Smooth muscle cell (in vitro differentiated cells): Measurements from ENCODE around the gene CCDC141. TPM values are rescaled to one million over a fixed set of nuclear protein-coding genes. Genes with fewer than 3 reads are reported as not detected.

Source experiments
- DNase-seq: peaks from one replicate; lab custom pipeline; 2025; ENCODE audit not compliant: unreplicated experiment; lab: John Stamatoyannopoulos, UW
- H2AFZ ChIP-seq: fragments of 200-600 bp; sonication (generic); 2 replicates; pipeline ENCODE4 v1.6.0; 2016; ENCODE audit warnings: antibody characterized with exemption, low read depth, mild to moderate bottlenecking
- H3F3A ChIP-seq: fragments of 200-600 bp; sonication (generic); 2 replicates; pipeline ENCODE4 v1.6.0; 2017; ENCODE audit warnings: antibody characterized with exemption, low read depth
- H3K27ac ChIP-seq: fragments of 200-600 bp; sonication (generic); 2 replicates; pipeline ENCODE4 v1.5.1; 2016; ENCODE audit warnings: low read depth, mild to moderate bottlenecking
- H3K27me3 ChIP-seq: fragments of 200-600 bp; sonication (generic); 2 replicates; pipeline ENCODE4 v1.6.1; 2016; ENCODE audit warnings: low read depth, mild to moderate bottlenecking
- H3K36me3 ChIP-seq: fragments of 200-600 bp; sonication (generic); 2 replicates; pipeline ENCODE4 v1.5.1; 2016; ENCODE audit warnings: low read depth
- H3K4me1 ChIP-seq: fragments of 200-600 bp; sonication (generic); 2 replicates; pipeline ENCODE4 v1.5.1; 2016; ENCODE audit warnings: low read depth
- H3K4me2 ChIP-seq: fragments of 200-600 bp; sonication (generic); 2 replicates; pipeline ENCODE4 v1.6.0; 2016; ENCODE audit warnings: mild to moderate bottlenecking
- H3K4me3 ChIP-seq: fragments of 200-600 bp; sonication (generic); 2 replicates; pipeline ENCODE4 v1.5.1; 2016; ENCODE audit warnings: mild to moderate bottlenecking
- H3K79me2 ChIP-seq: fragments of 200-600 bp; sonication (generic); 2 replicates; pipeline ENCODE4 v1.6.0; 2016; ENCODE audit warnings: low read depth, mild to moderate bottlenecking
- H3K9ac ChIP-seq: fragments of 200-600 bp; sonication (generic); 2 replicates; pipeline ENCODE4 v1.6.0; 2016; ENCODE audit warnings: low read depth
- H3K9me3 ChIP-seq: fragments of 200-600 bp; sonication (generic); replicated peaks from 2 replicates; pipeline ENCODE4 v1.5.1; 2016; ENCODE audit warnings: low read depth
- H4K20me1 ChIP-seq: fragments of 200-600 bp; sonication (generic); 2 replicates; pipeline ENCODE4 v1.6.0; 2016; ENCODE audit warnings: low read depth
- CTCF ChIP-seq: fragments of 200-600 bp; sonication (generic); IDR thresholded peaks from 2 replicates; pipeline ENCODE4 v1.5.1; 2017; ENCODE audit warnings: borderline replicate concordance, mild to moderate bottlenecking, antibody characterized with exemption; ENCODE audit not compliant: insufficient read depth, poor library complexity, severe bottlenecking
- WGBS: methylation state at CpG from one replicate; pipeline ENCODE4 v1.1.7; 2016; ENCODE audit warnings: low lambda C conversion rate; 5-methylcytosine and 5-hydroxymethylcytosine counted together
- polyA plus RNA-seq: library from polyadenylated mRNA; unstranded; fragments of >200 nt; fragmentation: Nextera tagmentation; extraction: Ambion mirVana; gene quantifications from 2 replicates; pipeline ENCODE4 v1.2.1, GENCODE V29; 2016
- total RNA-seq: library from RNA; depleted of rRNA; stranded (reverse); fragments of >200 nt; gene quantifications from 2 replicates; pipeline ENCODE4 v1.2.3, GENCODE V29; 2014

The CCDC141 gene
- total and polyA plus RNA-seq, 2 experiments from 2014 or later: 0.03 to 0.76 TPM

- DNase-seq: no peak
- Histone ChIP-seq H3K4me2 (no peak overlapping the region), H3K27ac (no peak overlapping the region), H3K9me3 (no peaks in the 10 kb centered on the region), H3K4me1 (peaks cover 12% of the 10 kb centered on the region), H3K36me3 (no peaks in the 10 kb centered on the region), H3K79me2 (no peaks in the 10 kb centered on the region), H2AFZ (no peak overlapping the region), H3K9ac (no peak overlapping the region), H4K20me1 (no peaks in the 10 kb centered on the region), H3K4me3 (no peak overlapping the region), H3F3A (no peaks in the 10 kb centered on the region), H3K27me3 (no peaks in the 10 kb centered on the region)
- WGBS: 90% methylated on average over 3 of the region's 3 CpGs
- no peak for TF ChIP-seq CTCF
These were observed 5.4 kb downstream of the CCDC141 start for GRCh38 chr2:179044500-179044899.

DNA sequence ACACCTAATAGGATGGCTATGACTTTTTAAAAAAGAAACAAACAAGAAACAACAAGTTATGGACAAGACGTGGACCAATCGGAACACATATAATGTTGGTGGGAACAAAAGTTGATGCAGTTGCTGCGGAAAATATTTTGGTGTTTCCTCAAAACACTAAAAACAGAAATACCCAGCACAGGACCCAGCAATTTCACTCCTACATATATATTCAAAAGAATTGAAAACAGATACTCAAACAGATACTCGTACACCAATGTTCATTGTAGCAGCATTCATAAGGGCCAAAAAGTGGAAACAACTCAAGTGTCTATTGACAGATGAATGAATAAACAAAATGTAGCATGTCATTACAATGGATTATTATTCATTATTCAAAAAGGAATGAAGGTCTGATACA is 12.1 kb downstream of the CCDC141 start:
- no peaks in the 10 kb centered on the region for H4K20me1 ChIP-seq
- no peaks in the 10 kb centered on the region for H3F3A ChIP-seq
- no peaks in the 10 kb centered on the region for H3K4me1 ChIP-seq
- TF ChIP-seq CTCF: no peak
- H3K4me2 ChIP-seq: no peak overlapping the region
- no peak overlapping the region for H3K4me3 ChIP-seq
- no peak overlapping the region for H2AFZ ChIP-seq
- no peaks in the 10 kb centered on the region for H3K79me2 ChIP-seq
- 93% methylated on average over 4 of the region's 4 CpGs for WGBS
- H3K9ac ChIP-seq: no peak overlapping the region
- DNase-seq: no peak
- H3K36me3 ChIP-seq: no peaks in the 10 kb centered on the region
- no peaks in the 10 kb centered on the region for H3K27me3 ChIP-seq
- no peak overlapping the region for H3K27ac ChIP-seq
- no peaks in the 10 kb centered on the region for H3K9me3 ChIP-seq

- no peak overlapping the region for H2AFZ ChIP-seq
- DNase-seq: no peak
- TF ChIP-seq CTCF: no peak
- no peaks in the 10 kb centered on the region for H3K79me2 ChIP-seq
- no peaks in the 10 kb centered on the region for H3K36me3 ChIP-seq
- no peaks in the 10 kb centered on the region for H3K27me3 ChIP-seq
- no peaks in the 10 kb centered on the region for H3K9me3 ChIP-seq
- H3K4me1 ChIP-seq: peaks cover 11% of the 10 kb centered on the region
- H3K27ac ChIP-seq: no peak overlapping the region
- 92% methylated on average over 4 of the region's 4 CpGs for WGBS
- no peak overlapping the region for H3K9ac ChIP-seq
- H3K4me2 ChIP-seq: no peak overlapping the region
- no peak overlapping the region for H3K4me3 ChIP-seq
- no peaks in the 10 kb centered on the region for H4K20me1 ChIP-seq
- H3F3A ChIP-seq: no peaks in the 10 kb centered on the region
These were observed 13.5 kb downstream of the CCDC141 start for GRCh38 chr2:179036353-179036905.

- 27% methylated on average over 2 of the region's 2 CpGs for WGBS
- H3K9ac ChIP-seq: no peak overlapping the region
- peaks cover 14% of the 10 kb centered on the region for H3K4me1 ChIP-seq
- no peaks in the 10 kb centered on the region for H4K20me1 ChIP-seq
- DNase-seq: no peak
- H3K9me3 ChIP-seq: no peaks in the 10 kb centered on the region
- peak overlapping the region; percentile 36 for H2AFZ ChIP-seq
- no peak overlapping the region for H3K27ac ChIP-seq
- no peak overlapping the region for H3K4me3 ChIP-seq
- H3K36me3 ChIP-seq: no peaks in the 10 kb centered on the region
- TF ChIP-seq CTCF: no peak
- H3F3A ChIP-seq: no peaks in the 10 kb centered on the region
- no peaks in the 10 kb centered on the region for H3K27me3 ChIP-seq
- no peaks in the 10 kb centered on the region for H3K79me2 ChIP-seq
- H3K4me2 ChIP-seq: peak overlapping the region; percentile 51
These were observed 18.1 kb downstream of the CCDC141 start for GRCh38 chr2:179031731-179032408.
